Measurements from ENCODE around the gene FBXO10.

DNA sequence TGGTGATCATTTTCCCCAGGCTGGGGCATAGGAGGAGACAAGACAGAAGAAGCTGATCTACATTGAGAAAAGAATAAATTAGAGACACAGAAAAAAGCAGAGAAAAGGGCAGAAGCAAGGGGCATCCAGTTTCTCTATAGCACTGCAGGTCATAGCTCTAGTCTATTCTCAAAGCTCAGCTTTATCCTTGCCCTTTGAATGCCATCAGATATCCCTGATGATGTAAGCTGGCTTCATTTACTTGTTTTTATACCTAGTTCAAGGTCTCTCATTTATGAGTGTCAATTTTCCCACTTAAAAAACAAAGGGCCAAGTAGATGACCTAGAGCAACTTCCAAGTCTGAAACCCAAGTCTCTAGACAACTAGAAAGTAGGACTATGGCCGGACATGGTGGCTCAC lies 32.7 kb downstream of the FBXO10 start:
- TF ChIP-seq, protein P1, sequence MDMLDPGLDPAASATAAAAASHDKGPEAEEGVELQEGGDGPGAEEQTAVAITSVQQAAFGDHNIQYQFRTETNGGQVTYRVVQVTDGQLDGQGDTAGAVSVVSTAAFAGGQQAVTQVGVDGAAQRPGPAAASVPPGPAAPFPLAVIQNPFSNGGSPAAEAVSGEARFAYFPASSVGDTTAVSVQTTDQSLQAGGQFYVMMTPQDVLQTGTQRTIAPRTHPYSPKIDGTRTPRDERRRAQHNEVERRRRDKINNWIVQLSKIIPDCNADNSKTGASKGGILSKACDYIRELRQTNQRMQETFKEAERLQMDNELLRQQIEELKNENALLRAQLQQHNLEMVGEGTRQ (IDR thresholded peaks at IDR 0.05; ENCODE audit: low read length), result no peak
- TF ChIP-seq KDM4A (IDR thresholded peaks at IDR 0.05; ENCODE audit: low read depth, low read length, severe bottlenecking) (no peak), EGR1 (IDR thresholded peaks at IDR 0.05; ENCODE audit: borderline replicate concordance, low read depth, low read length) (no peak), HDAC6 (IDR thresholded peaks at IDR 0.05; ENCODE audit: low read depth, low read length) (no peak), MAFK (IDR thresholded peaks at IDR 0.05; ENCODE audit: low read depth, low read length) (no peak), KDM1A (IDR thresholded peaks at IDR 0.05; ENCODE audit: borderline replicate concordance, low read length) (no peak), TAF1 (IDR thresholded peaks at IDR 0.05; ENCODE audit: low read depth, low read length) (no peak), EZH2 (IDR thresholded peaks at IDR 0.05; ENCODE audit: low read depth, low read length, severe bottlenecking) (no peak), SIN3A (conservative IDR thresholded peaks at IDR 0.05 in 1 of 2, IDR thresholded peaks at IDR 0.05 in 1 of 2; ENCODE audit: low read depth in 1 of 2, low read length in 2 of 2) (no peak), POLR2A (IDR thresholded peaks at IDR 0.05; ENCODE audit: control extremely low read depth in 1 of 2, low read depth in 2 of 2, low read length in 2 of 2) (no peak), CBX5 (IDR thresholded peaks at IDR 0.05; ENCODE audit: low read depth, low read length) (no peak)
- TF ChIP-seq, protein P2, sequence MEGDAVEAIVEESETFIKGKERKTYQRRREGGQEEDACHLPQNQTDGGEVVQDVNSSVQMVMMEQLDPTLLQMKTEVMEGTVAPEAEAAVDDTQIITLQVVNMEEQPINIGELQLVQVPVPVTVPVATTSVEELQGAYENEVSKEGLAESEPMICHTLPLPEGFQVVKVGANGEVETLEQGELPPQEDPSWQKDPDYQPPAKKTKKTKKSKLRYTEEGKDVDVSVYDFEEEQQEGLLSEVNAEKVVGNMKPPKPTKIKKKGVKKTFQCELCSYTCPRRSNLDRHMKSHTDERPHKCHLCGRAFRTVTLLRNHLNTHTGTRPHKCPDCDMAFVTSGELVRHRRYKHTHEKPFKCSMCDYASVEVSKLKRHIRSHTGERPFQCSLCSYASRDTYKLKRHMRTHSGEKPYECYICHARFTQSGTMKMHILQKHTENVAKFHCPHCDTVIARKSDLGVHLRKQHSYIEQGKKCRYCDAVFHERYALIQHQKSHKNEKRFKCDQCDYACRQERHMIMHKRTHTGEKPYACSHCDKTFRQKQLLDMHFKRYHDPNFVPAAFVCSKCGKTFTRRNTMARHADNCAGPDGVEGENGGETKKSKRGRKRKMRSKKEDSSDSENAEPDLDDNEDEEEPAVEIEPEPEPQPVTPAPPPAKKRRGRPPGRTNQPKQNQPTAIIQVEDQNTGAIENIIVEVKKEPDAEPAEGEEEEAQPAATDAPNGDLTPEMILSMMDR (IDR thresholded peaks at IDR 0.05; ENCODE audit: control extremely low read depth in 1 of 3, insufficient read depth in 1 of 3, low read depth in 1 of 3, low read length in 3 of 3), result no peak
- TF ChIP-seq, protein P3, sequence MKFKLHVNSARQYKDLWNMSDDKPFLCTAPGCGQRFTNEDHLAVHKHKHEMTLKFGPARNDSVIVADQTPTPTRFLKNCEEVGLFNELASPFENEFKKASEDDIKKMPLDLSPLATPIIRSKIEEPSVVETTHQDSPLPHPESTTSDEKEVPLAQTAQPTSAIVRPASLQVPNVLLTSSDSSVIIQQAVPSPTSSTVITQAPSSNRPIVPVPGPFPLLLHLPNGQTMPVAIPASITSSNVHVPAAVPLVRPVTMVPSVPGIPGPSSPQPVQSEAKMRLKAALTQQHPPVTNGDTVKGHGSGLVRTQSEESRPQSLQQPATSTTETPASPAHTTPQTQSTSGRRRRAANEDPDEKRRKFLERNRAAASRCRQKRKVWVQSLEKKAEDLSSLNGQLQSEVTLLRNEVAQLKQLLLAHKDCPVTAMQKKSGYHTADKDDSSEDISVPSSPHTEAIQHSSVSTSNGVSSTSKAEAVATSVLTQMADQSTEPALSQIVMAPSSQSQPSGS (IDR thresholded peaks at IDR 0.05; ENCODE audit: low read length), result no peak
